Nephron (organoid): Measurements from ENCODE around the gene NR5A2.

Experiments
- H3K27ac Mint-ChIP-seq, 3 experiments: 2 replicates each; pipeline ENCODE4 v1.8.0; 2020; ENCODE audit warnings: mixed read lengths in 3 of 3, mild to moderate bottlenecking in 2 of 3, moderate library complexity in 1 of 3
- H3K27me3 Mint-ChIP-seq: 2 replicates; pipeline ENCODE4 v1.8.0; 2021; ENCODE audit warnings: low read depth, mild to moderate bottlenecking, moderate library complexity, mixed read lengths
- H3K36me3 Mint-ChIP-seq: 2 replicates; pipeline ENCODE4 v1.8.0; 2020; ENCODE audit warnings: low read depth, mixed read lengths
- H3K4me1 Mint-ChIP-seq: 2 replicates; pipeline ENCODE4 v1.8.0; 2020; ENCODE audit warnings: mixed read lengths
- H3K4me3 Mint-ChIP-seq, 3 experiments: 2 replicates each; pipeline ENCODE4 v1.8.0; 2020; ENCODE audit warnings: mild to moderate bottlenecking in 3 of 3, mixed read lengths in 3 of 3, moderate library complexity in 2 of 3
- H3K9me3 Mint-ChIP-seq: 2 replicates; pipeline ENCODE4 v1.8.0; 2020; ENCODE audit warnings: mixed read lengths
- CTCF ChIP-seq, 3 experiments: fragments of 200-600 bp; sonication (generic); IDR thresholded peaks; one replicate each; pipeline ENCODE4 v1.5.0; 2021; ENCODE audit warnings: antibody characterized with exemption in 3 of 3; ENCODE audit not compliant: unreplicated experiment in 3 of 3

Gene NR5A2

GRCh38 chr1:200075522-200075921, 48.0 kb downstream of the NR5A2 start:
- no peak overlapping the region for H3K4me3 Mint-ChIP-seq
- H3K36me3 Mint-ChIP-seq, result no peaks in the 10 kb centered on the region
- no peaks in the 10 kb centered on the region for H3K9me3 Mint-ChIP-seq
- H3K27ac Mint-ChIP-seq, result no peak overlapping the region
- peaks cover 32% of the 10 kb centered on the region for H3K4me1 Mint-ChIP-seq
- TF ChIP-seq CTCF (IDR thresholded peaks at IDR 0.05; ENCODE audit: unreplicated experiment in 3 of 3), result no peak
- H3K27me3 Mint-ChIP-seq, result peaks cover 28% of the 10 kb centered on the region

DNA sequence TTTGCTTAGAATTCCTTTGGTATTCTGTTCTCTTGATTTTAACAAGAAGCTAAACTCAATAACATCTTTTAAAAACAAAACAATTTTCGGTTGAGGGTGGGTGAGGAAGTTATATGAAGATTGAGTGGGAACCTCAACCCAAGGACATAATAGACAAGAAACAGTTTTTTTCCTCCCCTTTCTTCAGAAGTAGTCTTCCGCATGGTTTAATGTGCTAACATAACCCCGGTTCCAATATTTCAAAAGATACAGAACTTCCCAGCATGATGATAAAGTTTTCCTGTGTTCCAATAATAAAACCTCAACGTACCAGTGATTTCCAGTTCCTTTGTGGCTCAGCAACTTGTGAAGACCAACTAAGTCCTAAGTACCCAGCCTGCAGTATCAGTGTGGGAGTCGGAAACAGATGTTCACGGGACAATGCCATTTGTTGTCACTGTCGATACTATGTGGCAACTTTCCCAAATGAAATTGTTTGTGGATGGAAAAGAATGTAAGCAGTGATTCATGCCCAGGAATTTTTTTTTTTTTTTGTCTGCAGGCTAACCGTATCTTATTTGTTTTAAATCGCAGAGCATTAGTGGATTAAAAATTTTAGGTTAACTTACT, 48.5 kb downstream of the NR5A2 start:
- Mint-ChIP-seq H3K36me3 (no peaks in the 10 kb centered on the region), H3K4me3 (peak overlapping the region in 1 of 3 experiments; percentile 59), H3K4me1 (peaks cover 38% of the 10 kb centered on the region), H3K27ac (peak overlapping the region in 1 of 3 experiments; percentile 13), H3K27me3 (peaks cover 26% of the 10 kb centered on the region), H3K9me3 (no peaks in the 10 kb centered on the region)
- no peak for TF ChIP-seq CTCF (IDR thresholded peaks at IDR 0.05; ENCODE audit: unreplicated experiment in 3 of 3)

DNA sequence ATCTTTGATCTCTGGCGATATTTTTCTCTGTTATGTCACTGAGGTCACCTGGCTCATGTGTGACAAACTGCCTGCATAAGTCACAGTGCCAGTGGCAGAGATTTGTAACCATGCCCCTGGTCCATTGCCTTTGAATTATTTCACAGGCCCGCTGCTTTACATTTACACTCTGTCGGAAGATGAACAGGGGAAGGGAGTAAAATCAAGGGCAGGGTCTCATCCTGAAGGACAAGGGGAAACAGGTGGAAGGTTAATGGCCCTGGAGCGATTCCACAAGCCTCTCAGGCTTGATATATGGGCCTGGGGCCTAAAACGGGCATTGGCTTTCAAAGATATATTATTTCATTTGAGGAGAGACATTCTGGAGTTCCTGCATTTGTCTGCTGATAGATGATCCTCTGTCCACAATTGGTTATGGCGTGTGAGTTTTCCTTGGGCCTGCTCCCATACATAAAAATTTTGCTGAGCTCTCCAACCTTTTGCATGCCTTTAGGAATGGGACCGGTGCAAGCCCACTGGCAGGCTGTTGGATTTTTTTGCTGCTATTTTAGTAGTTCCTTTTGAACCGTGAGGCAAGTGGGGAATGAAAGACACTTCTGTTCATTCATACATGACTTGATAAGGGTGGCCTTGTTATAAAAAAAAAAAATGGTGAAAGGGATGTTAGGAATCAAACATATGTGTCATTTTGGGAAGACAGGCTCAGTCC, 51.9 kb downstream of the NR5A2 start:
- H3K36me3 Mint-ChIP-seq, result no peaks in the 10 kb centered on the region

GRCh38 chr1:200081151-200081968, 53.9 kb downstream of the NR5A2 start:
- peaks cover 25% of the 10 kb centered on the region for H3K27me3 Mint-ChIP-seq
- H3K9me3 Mint-ChIP-seq, result no peaks in the 10 kb centered on the region
- peaks cover 48% of the 10 kb centered on the region for H3K4me1 Mint-ChIP-seq
- H3K4me3 Mint-ChIP-seq, result peak overlapping the region in 2 of 3 experiments; percentile 9 to 38
- no peak for TF ChIP-seq CTCF (IDR thresholded peaks at IDR 0.05; ENCODE audit: unreplicated experiment in 3 of 3)
- H3K27ac Mint-ChIP-seq, result peak overlapping the region in 1 of 3 experiments; percentile 13
- no peaks in the 10 kb centered on the region for H3K36me3 Mint-ChIP-seq

More for the DNA sequence above, 51.9 kb downstream of the NR5A2 start:
- Mint-ChIP-seq H3K4me3 (peak overlapping the region in 1 of 3 experiments; percentile 7), H3K4me1 (peaks cover 45% of the 10 kb centered on the region), H3K27ac (peak overlapping the region; percentile 20 to 69 (median 37)), H3K9me3 (no peaks in the 10 kb centered on the region), H3K27me3 (peaks cover 23% of the 10 kb centered on the region)
- TF ChIP-seq CTCF (IDR thresholded peaks at IDR 0.05; ENCODE audit: unreplicated experiment in 3 of 3), result no peak

- no peaks in the 10 kb centered on the region for H3K9me3 Mint-ChIP-seq
- no peak for TF ChIP-seq CTCF (IDR thresholded peaks at IDR 0.05; ENCODE audit: unreplicated experiment in 3 of 3)
- peak overlapping the region in 2 of 3 experiments; percentile 9 to 38 for H3K4me3 Mint-ChIP-seq
- H3K4me1 Mint-ChIP-seq, result peaks cover 48% of the 10 kb centered on the region
- H3K27me3 Mint-ChIP-seq, result peaks cover 25% of the 10 kb centered on the region
- H3K36me3 Mint-ChIP-seq, result no peaks in the 10 kb centered on the region
- H3K27ac Mint-ChIP-seq, result peak overlapping the region in 1 of 3 experiments; percentile 13
Observed at GRCh38 chr1:200081969-200082245, 54.4 kb downstream of the NR5A2 start.
